Parathyroid adenoma (tissue), 2 donors: ENCODE measurements around the gene PRKAG1.

Experiments
- H2AFZ ChIP-seq: fragments of 300-600 bp; sonication (generic); one replicate; pipeline ENCODE4 v1.7.0; 2017; ENCODE audit warnings: antibody characterized with exemption, mild to moderate bottlenecking
- H3K27ac ChIP-seq: fragments of 300-600 bp; sonication (generic); one replicate; pipeline ENCODE4 v1.7.0; 2017
- H3K27me3 ChIP-seq: fragments of 300-600 bp; sonication (generic); one replicate; pipeline ENCODE4 v1.7.0; 2017; ENCODE audit warnings: low read length; ENCODE audit not compliant: control insufficient read depth, insufficient read depth
- H3K36me3 ChIP-seq: fragments of 300-600 bp; sonication (generic); one replicate; pipeline ENCODE4 v1.7.0; 2017; ENCODE audit warnings: low read length; ENCODE audit not compliant: control insufficient read depth, insufficient read depth
- H3K4me1 ChIP-seq: fragments of 300-600 bp; sonication (generic); one replicate; pipeline ENCODE4 v1.7.0; 2017; ENCODE audit warnings: control low read depth
- H3K4me2 ChIP-seq: fragments of 300-600 bp; sonication (generic); one replicate; pipeline ENCODE4 v1.7.0; 2017; ENCODE audit warnings: low read length
- H3K4me3 ChIP-seq: fragments of 300-600 bp; sonication (generic); one replicate; pipeline ENCODE4 v1.7.0; 2017; ENCODE audit warnings: low read depth, low read length
- H3K79me2 ChIP-seq: fragments of 300-600 bp; sonication (generic); one replicate; pipeline ENCODE4 v1.7.0; 2017; ENCODE audit warnings: control low read depth
- H3K9ac ChIP-seq: fragments of 300-600 bp; sonication (generic); one replicate; pipeline ENCODE4 v1.7.0; 2017; ENCODE audit warnings: mild to moderate bottlenecking
- H3K9me3 ChIP-seq: fragments of 300-600 bp; sonication (generic); one replicate; pipeline ENCODE4 v1.7.0; 2017; ENCODE audit warnings: low read length; ENCODE audit not compliant: control insufficient read depth
- CTCF ChIP-seq: fragments of 300-600 bp; sonication (generic); IDR thresholded peaks from one replicate; pipeline ENCODE4 v1.7.0; 2017; ENCODE audit warnings: antibody characterized with exemption, mild to moderate bottlenecking
- donor health status: primary hyperparathyroidism.

Gene PRKAG1

GRCh38 chr12:49000346-49000745, 18.2 kb downstream of the PRKAG1 start:
- H3K4me3 ChIP-seq = no peak overlapping the region
- H3K4me1 ChIP-seq = peaks cover 8% of the 10 kb centered on the region
- TF ChIP-seq CTCF = no peak
- H3K9me3 ChIP-seq = no peaks in the 10 kb centered on the region
- H3K27me3 ChIP-seq = no peaks in the 10 kb centered on the region
- no peak overlapping the region for H3K4me2 ChIP-seq
- no peaks in the 10 kb centered on the region for H3K79me2 ChIP-seq
- H3K36me3 ChIP-seq = no peaks in the 10 kb centered on the region
- H2AFZ ChIP-seq = no peak overlapping the region
- no peak overlapping the region for H3K27ac ChIP-seq
- H3K9ac ChIP-seq = no peak overlapping the region

- TF ChIP-seq CTCF = no peak
- Histone ChIP-seq H3K9ac (no peak within 1 kb of the TSS), H2AFZ (peak within 1 kb of the TSS; percentile 63), H3K4me3 (peak within 1 kb of the TSS; percentile 46), H3K27ac (no peak within 1 kb of the TSS), H3K36me3 (no peaks in the 10 kb centered on the region), H3K9me3 (no peaks in the 10 kb centered on the region), H3K4me2 (peak within 1 kb of the TSS; percentile 80), H3K79me2 (no peaks in the 10 kb centered on the region), H3K27me3 (no peaks in the 10 kb centered on the region), H3K4me1 (peaks cover 8% of the 10 kb centered on the region)
Observed at GRCh38 chr12:48999371-49000131, 19.0 kb downstream of the PRKAG1 start, which contains the start of gene DDN. Gene DDN (minus strand): TSS chr12:48999375. CDS start chr12:48999287, 88 bp downstream.

- Histone ChIP-seq H3K4me2 (peak overlapping the region; percentile 80), H3K9ac (no peak overlapping the region), H3K36me3 (no peaks in the 10 kb centered on the region), H3K4me3 (peak overlapping the region; percentile 46), H3K79me2 (no peaks in the 10 kb centered on the region), H3K27me3 (no peaks in the 10 kb centered on the region), H3K9me3 (no peaks in the 10 kb centered on the region), H3K4me1 (peaks cover 8% of the 10 kb centered on the region), H3K27ac (no peak overlapping the region), H2AFZ (peak overlapping the region; percentile 63)
- TF ChIP-seq CTCF = no peak
Observed at GRCh38 chr12:48998497-48999353, 19.9 kb downstream of the PRKAG1 start.

GRCh38 chr12:48997719-48998496, 20.7 kb downstream of the PRKAG1 start:
- peak overlapping the region; percentile 63 for H2AFZ ChIP-seq
- no peak overlapping the region for H3K27ac ChIP-seq
- no peaks in the 10 kb centered on the region for H3K36me3 ChIP-seq
- no peaks in the 10 kb centered on the region for H3K9me3 ChIP-seq
- H3K27me3 ChIP-seq = no peaks in the 10 kb centered on the region
- peak overlapping the region; percentile 46 for H3K4me3 ChIP-seq
- H3K9ac ChIP-seq = no peak overlapping the region
- peaks cover 8% of the 10 kb centered on the region for H3K4me1 ChIP-seq
- H3K4me2 ChIP-seq = peak overlapping the region; percentile 80
- no peak for TF ChIP-seq CTCF
- H3K79me2 ChIP-seq = no peaks in the 10 kb centered on the region
